H1 (cell line): ENCODE measurements around the gene FZD4.

Experiments
- CTCF ChIP-seq, 3 experiments: IDR thresholded peaks; 1 replicate in 2 of 3; 2 replicates in 1 of 3; pipeline versions ENCODE4 v1.5.1 to v1.6.1; 2011; ENCODE audit warnings: low read length in 3 of 3, mild to moderate bottlenecking in 3 of 3, inconsistent platforms in 2 of 3, low read depth in 1 of 3, moderate library complexity in 1 of 3; ENCODE audit not compliant: insufficient read depth in 1 of 3; ENCODE audit errors: control extremely low read depth in 1 of 3
- EZH2 ChIP-seq: fragments of 200-600 bp; sonication (generic); IDR thresholded peaks from 2 replicates; pipeline ENCODE4 v1.7.1; 2012; ENCODE audit warnings: low read depth, mild to moderate bottlenecking, moderate library complexity, low read length, inconsistent platforms; ENCODE audit not compliant: severe bottlenecking
- POLR2AphosphoS5 ChIP-seq: IDR thresholded peaks from 2 replicates; pipeline ENCODE4 v1.6.1; 2011; ENCODE audit warnings: low read depth, low read length
- RAD21 ChIP-seq, 2 experiments: IDR thresholded peaks in 1 of 2; conservative IDR thresholded peaks in 1 of 2; 2 replicates each; pipeline ENCODE4 v1.6.1; 2011; ENCODE audit warnings: low read depth in 2 of 2, low read length in 2 of 2, improper control_type of control experiment in 1 of 2, inconsistent platforms in 1 of 2, mild to moderate bottlenecking in 1 of 2, moderate library complexity in 1 of 2

- TF ChIP-seq POLR2AphosphoS5 (no peak), CTCF (IDR thresholded peaks at IDR 0.05; ENCODE audit: control extremely low read depth in 1 of 3, insufficient read depth in 1 of 3, low read depth in 1 of 3, low read length in 3 of 3) (no peak), EZH2 (no peak), RAD21 (IDR thresholded peaks at IDR 0.05 in 1 of 2, conservative IDR thresholded peaks at IDR 0.05 in 1 of 2; ENCODE audit: low read depth in 2 of 2, low read length in 2 of 2) (no peak)
Observed at GRCh38 chr11:86904001-86904400, 51.2 kb downstream of the FZD4 start.
